ENCODE results near the gene POLR3B. TPM values are rescaled to one million over a fixed set of nuclear protein-coding genes. Genes with fewer than 3 reads are reported as not detected.
"Not testable (repeated sequence)": the region's sequence is repeated elsewhere in the genome, so short reads cannot be mapped to it uniquely, and the experiment has no call there.

POLR3B gene
- total RNA-seq, 1 donor from 2014 or later = 11.8 TPM

- no peak for TF ChIP-seq CTCF (IDR thresholded peaks at IDR 0.05; ENCODE audit: unreplicated experiment)
These were observed 104.2 kb downstream of the POLR3B start for GRCh38 chr12:106461730-106462129.

GRCh38 chr12:106465605-106466004, 108.1 kb downstream of the POLR3B start:
- Mint-ChIP-seq H3K9me3 (ENCODE audit: low read depth) (peaks cover 32% of the 10 kb centered on the region), H3K36me3 (ENCODE audit: insufficient read depth) (peaks cover 49% of the 10 kb centered on the region)
- H3K4me3 Mint-ChIP-seq (ENCODE audit: low read depth); H3K27me3 Mint-ChIP-seq; DNase-seq (ENCODE audit: low spot score, unreplicated experiment); H3K4me1 Mint-ChIP-seq (ENCODE audit: low read depth); H3K27ac Mint-ChIP-seq: not testable (repeated sequence)

More at GRCh38 chr12:106461730-106462129, 104.2 kb downstream of the POLR3B start:
- no peak overlapping the region for H3K27ac Mint-ChIP-seq
- H3K27me3 Mint-ChIP-seq = no peaks in the 10 kb centered on the region
- peaks cover 9% of the 10 kb centered on the region for H3K9me3 Mint-ChIP-seq (ENCODE audit: low read depth)
- H3K4me3 Mint-ChIP-seq (ENCODE audit: low read depth) = no peak overlapping the region
- DNase-seq (ENCODE audit: low spot score, unreplicated experiment) = no peak
- peaks cover 22% of the 10 kb centered on the region for H3K36me3 Mint-ChIP-seq (ENCODE audit: insufficient read depth)
- no peaks in the 10 kb centered on the region for H3K4me1 Mint-ChIP-seq (ENCODE audit: low read depth)

- H3K4me1 Mint-ChIP-seq (ENCODE audit: low read depth); H3K27me3 Mint-ChIP-seq; H3K4me3 Mint-ChIP-seq (ENCODE audit: low read depth); H3K27ac Mint-ChIP-seq; DNase-seq (ENCODE audit: low spot score, unreplicated experiment); H3K9me3 Mint-ChIP-seq (ENCODE audit: low read depth): not testable (repeated sequence)
- H3K36me3 Mint-ChIP-seq (ENCODE audit: insufficient read depth) = peaks cover 12% of the 10 kb centered on the region
These were observed 118.1 kb downstream of the POLR3B start for GRCh38 chr12:106475662-106476061.

GRCh38 chr12:106477627-106478026, 120.1 kb downstream of the POLR3B start:
- H3K27me3 Mint-ChIP-seq; H3K27ac Mint-ChIP-seq; H3K9me3 Mint-ChIP-seq (ENCODE audit: low read depth); H3K36me3 Mint-ChIP-seq (ENCODE audit: insufficient read depth); DNase-seq (ENCODE audit: low spot score, unreplicated experiment); H3K4me1 Mint-ChIP-seq (ENCODE audit: low read depth): not testable (repeated sequence)
- H3K4me3 Mint-ChIP-seq (ENCODE audit: low read depth) = peak overlapping the region; percentile 54

GRCh38 chr12:106480251-106480650, 122.7 kb downstream of the POLR3B start:
- H3K27ac Mint-ChIP-seq = no peak overlapping the region
- H3K4me1 Mint-ChIP-seq (ENCODE audit: low read depth) = peaks cover 3% of the 10 kb centered on the region
- H3K4me3 Mint-ChIP-seq (ENCODE audit: low read depth) = no peak overlapping the region
- peaks cover 9% of the 10 kb centered on the region for H3K36me3 Mint-ChIP-seq (ENCODE audit: insufficient read depth)
- TF ChIP-seq CTCF (IDR thresholded peaks at IDR 0.05; ENCODE audit: unreplicated experiment) = no peak
- no peak for DNase-seq (ENCODE audit: low spot score, unreplicated experiment)
- no peaks in the 10 kb centered on the region for H3K27me3 Mint-ChIP-seq
- peaks cover 3% of the 10 kb centered on the region for H3K9me3 Mint-ChIP-seq (ENCODE audit: low read depth)

GRCh38 chr12:106481246-106481645, 123.7 kb downstream of the POLR3B start:
- TF ChIP-seq CTCF (IDR thresholded peaks at IDR 0.05; ENCODE audit: unreplicated experiment) = no peak
- H3K27ac Mint-ChIP-seq = no peak overlapping the region
- H3K36me3 Mint-ChIP-seq (ENCODE audit: insufficient read depth) = peaks cover 9% of the 10 kb centered on the region

GRCh38 chr12:106487664-106488063, 130.1 kb downstream of the POLR3B start:
- Mint-ChIP-seq H3K27me3 (no peaks in the 10 kb centered on the region), H3K36me3 (ENCODE audit: insufficient read depth) (peaks cover 3% of the 10 kb centered on the region), H3K4me3 (ENCODE audit: low read depth) (no peak overlapping the region), H3K4me1 (ENCODE audit: low read depth) (peaks cover 23% of the 10 kb centered on the region), H3K9me3 (ENCODE audit: low read depth) (no peaks in the 10 kb centered on the region), H3K27ac (no peak overlapping the region)
- no peak for DNase-seq (ENCODE audit: low spot score, unreplicated experiment)
- TF ChIP-seq CTCF (IDR thresholded peaks at IDR 0.05; ENCODE audit: unreplicated experiment) = no peak

More at GRCh38 chr12:106481246-106481645, 123.7 kb downstream of the POLR3B start:
- H3K9me3 Mint-ChIP-seq (ENCODE audit: low read depth) = peaks cover 3% of the 10 kb centered on the region
- peaks cover 3% of the 10 kb centered on the region for H3K4me1 Mint-ChIP-seq (ENCODE audit: low read depth)
- DNase-seq (ENCODE audit: low spot score, unreplicated experiment) = no peak
- no peaks in the 10 kb centered on the region for H3K27me3 Mint-ChIP-seq
- H3K4me3 Mint-ChIP-seq (ENCODE audit: low read depth) = no peak overlapping the region
